GM21576 (cell line): ENCODE measurements around the gene XRCC6.
"Not testable (repeated sequence)": the region's sequence is repeated elsewhere in the genome, so short reads cannot be mapped to it uniquely, and the experiment has no call there.

ENCODE experiments used
- ATAC-seq: cut with Tn5 transposase; IDR thresholded peaks from one replicate; pipeline ENCODE4 v1.9.1; 2021; ENCODE audit warnings: mild to moderate bottlenecking, moderate library complexity; ENCODE audit not compliant: unreplicated experiment

XRCC6 gene

GRCh38 chr22:41621099-41621910 is at the start of gene XRCC6:
XRCC6 (plus strand) TSS chr22:41621295; CDS start chr22:41622005, 710 bp downstream.
- peak; percentile 83 for ATAC-seq

GRCh38 chr22:41571786-41572185 is 49.3 kb upstream of the XRCC6 start:
- no peak for ATAC-seq

GRCh38 chr22:41572305-41572704 is 48.8 kb upstream of the XRCC6 start:
- not testable (repeated sequence) for ATAC-seq

- ATAC-seq = no peak
Observed at GRCh38 chr22:41573677-41574076, 47.4 kb upstream of the XRCC6 start.

DNA sequence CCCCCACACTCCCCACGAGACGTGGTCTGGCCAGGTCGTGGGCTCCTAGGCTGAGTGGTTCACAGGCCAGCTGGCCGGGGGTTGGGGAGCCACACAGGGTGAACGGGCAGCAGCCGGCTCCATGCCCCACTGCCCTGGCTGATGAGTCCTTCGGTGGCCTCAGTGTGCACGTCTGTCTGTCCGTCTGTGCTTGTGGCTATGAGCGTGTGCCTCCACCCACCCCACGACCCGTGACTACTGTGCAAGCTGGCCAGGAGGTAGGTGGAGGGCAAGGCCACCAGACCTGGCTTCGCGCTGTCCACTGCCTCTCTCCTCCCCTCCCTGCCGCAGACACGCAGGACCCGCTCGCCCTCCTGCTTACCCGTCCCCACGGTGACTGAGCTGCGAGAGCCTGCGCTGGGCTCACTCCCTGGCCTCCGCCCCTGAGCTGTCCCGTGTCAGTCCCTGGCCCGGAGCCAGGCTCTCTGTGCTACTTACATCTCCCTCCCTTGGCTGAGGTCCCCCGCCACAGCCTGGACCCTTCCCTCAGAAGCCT is 46.2 kb upstream of the XRCC6 start:
- no peak for ATAC-seq

DNA sequence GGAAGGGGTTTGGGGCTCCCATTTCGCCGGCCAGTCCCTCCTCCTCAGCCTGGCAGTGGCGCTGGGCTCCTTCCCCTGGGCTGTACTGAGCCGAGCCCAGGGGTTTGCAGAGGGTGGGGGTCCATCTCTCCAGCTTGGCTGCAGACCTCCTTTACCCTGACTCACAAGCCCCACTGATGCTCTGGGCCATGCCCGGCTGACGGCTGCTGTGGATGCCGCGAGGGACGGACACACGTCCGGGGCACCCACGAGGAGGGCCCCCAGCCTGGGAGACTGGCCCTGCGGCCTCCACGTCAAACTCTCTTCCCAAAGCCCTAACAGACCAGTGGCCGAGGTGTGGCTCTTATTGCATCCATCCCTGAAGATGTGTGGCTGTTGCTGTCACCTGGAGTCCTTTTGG is 45.6 kb upstream of the XRCC6 start:
- no peak for ATAC-seq

GRCh38 chr22:41576877-41577276 is 44.2 kb upstream of the XRCC6 start:
- no peak for ATAC-seq

GRCh38 chr22:41578114-41578513 is 43.0 kb upstream of the XRCC6 start:
- ATAC-seq = no peak

- ATAC-seq = no peak
Observed at GRCh38 chr22:41578818-41579217, 42.3 kb upstream of the XRCC6 start.

GRCh38 chr22:41579297-41579996 is 41.6 kb upstream of the XRCC6 start:
- no peak for ATAC-seq

DNA sequence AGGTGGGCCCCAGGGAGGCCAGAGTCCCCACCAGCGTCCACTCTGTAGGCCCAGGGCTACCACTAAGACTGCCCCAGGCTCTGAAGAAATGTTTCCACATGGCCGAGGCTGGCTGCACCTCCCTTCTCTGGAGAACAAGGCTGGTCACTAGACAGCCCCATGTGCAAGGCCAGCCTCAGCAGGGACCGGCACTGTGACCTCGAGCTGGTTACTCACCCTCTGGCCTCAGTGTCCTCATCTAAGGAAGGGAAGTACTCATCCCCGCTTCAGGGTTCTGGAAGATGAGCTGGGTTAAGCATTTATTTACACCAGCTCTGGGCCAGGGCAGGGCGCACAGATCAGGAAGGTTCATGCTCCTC is 41.1 kb upstream of the XRCC6 start:
- no peak for ATAC-seq

DNA sequence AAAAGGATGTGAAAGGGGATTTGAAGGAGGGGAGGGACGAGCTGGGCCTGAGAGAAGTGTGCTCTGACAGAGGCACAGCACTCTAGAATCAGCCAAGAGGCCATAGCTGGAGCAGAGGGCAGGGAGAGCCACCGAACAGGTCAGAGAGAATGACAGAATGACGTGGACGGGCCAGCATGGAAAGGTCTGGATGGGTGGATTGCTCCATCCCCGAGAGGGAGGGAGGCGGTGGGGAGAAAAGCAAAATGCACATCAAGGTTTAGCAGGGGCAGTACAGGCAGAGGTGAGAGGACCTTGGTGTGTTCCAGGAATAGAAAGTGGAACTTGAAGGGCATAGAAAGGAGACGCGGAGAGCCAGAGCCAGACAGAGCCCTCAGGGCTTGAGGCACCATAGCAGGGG is 38.4 kb upstream of the XRCC6 start:
- ATAC-seq = no peak

GRCh38 chr22:41584881-41585280 is 36.2 kb upstream of the XRCC6 start:
- ATAC-seq = no peak

DNA sequence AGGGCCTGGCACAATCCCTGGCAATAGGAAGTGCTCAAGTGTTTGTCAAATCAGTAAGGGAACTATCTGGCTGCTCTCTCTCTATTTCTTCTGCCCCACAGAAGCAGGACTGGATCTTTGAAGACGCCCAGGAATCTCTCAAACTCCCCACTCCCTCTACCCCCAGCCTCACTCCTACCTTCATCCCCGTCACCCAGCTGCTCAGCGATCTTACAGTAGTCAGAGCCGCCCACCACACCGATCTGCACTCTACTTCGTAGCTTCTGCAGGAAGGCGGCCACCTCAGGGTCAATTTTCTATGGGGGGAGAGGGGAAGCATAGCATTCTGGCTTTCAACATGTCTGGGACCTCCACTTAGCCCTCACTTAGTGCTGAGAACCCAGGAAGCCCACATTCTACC is 35.2 kb upstream of the XRCC6 start:
- no peak for ATAC-seq

DNA sequence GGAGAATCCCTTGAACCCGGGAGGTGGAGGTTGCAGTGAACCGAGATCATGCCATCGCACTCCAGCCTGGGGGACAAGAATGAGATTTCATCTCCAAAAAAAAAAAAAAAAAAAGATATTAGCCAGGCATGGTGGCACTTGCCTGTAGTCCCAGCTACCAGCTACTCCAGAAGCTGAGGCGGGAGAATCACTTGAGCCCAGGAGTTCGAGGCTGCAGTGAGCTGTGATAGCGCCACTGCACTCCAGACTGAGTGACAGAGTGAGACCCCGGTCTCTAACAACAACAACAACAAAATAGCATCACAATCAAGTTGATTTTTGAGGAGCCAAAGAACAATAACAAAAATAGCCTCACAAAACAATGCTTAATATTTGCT is 33.8 kb upstream of the XRCC6 start:
- ATAC-seq = no peak

- peak; percentile 89 for ATAC-seq
Observed at GRCh38 chr22:41589391-41590241, 31.5 kb upstream of the XRCC6 start, which contains the start of gene PMM1. PMM1 (minus strand) TSS chr22:41589840; CDS start chr22:41589805, 35 bp downstream.

DNA sequence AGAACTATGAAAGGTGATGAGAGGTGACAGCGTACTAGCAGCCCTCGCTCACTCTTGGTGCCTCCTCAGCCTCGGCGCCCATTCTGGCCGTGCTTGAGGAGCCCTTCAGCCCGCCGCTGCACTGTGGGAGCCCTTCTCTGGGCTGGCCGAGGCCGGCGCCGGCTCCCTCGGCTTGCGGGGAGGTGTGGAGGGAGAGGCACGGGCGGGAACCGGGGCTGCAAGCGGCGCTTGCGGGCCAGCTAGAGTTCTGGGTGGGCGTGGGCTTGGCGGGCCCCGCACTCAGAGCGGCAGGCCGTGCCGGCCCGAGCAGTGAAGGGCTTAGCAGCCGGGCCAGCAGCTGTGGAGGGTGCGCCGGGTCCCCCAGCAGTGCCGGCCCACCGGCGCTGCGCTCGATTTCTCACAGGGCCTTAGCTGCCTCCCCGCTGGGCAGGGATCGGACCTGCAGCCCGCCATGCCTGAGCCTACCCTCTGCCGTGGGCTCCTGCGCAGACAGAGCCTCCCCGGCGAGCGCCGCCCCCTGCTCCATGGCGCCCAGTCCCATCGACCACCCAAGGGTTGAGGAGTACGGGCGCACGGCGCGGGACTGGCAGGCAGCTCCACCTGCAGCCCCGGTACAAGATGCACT is 27.6 kb upstream of the XRCC6 start:
- ATAC-seq = not testable (repeated sequence)

GRCh38 chr22:41595703-41596102 is 25.4 kb upstream of the XRCC6 start:
- ATAC-seq = no peak

DNA sequence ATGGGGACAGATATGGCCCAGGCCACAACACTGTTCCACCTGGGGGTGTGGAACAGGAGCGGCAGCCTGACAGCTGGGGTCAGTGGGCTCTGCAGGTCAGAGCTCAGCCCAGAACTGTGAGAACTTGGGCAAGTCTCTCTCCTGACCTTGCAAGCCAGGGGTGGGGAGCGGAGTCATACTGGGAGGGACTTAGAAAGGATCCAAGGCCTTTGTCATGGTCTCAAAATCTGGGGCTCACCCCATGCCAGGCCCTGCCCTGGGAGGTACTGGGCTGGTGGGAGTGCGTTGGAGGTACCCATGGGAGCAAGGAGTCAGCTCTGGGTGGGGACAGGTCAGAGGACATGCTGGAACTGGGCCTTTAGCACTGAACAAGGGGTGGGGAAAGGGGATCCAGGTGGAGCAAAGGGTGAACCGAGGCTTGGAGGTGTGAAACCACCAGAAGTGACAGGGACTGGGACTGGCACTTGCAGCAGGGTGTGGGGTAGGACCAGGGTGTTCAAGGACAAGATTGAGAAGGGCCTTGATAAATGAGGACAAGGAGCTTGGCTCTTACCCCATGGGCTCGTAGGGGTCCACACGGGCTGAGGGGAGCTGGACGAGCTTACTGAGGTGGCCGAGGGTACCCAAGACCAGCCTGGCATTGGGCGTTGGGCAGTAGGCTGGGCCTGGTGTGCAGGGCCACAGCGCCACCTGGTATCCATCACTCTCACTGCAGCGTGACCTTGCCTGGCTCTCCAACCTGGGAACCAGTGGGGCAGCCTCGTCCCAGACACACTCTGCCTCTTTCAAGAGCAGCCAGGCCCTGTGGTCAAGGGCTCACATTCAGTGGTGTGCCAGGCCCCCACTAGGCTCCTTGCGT is 24.1 kb upstream of the XRCC6 start:
- ATAC-seq = no peak

DNA sequence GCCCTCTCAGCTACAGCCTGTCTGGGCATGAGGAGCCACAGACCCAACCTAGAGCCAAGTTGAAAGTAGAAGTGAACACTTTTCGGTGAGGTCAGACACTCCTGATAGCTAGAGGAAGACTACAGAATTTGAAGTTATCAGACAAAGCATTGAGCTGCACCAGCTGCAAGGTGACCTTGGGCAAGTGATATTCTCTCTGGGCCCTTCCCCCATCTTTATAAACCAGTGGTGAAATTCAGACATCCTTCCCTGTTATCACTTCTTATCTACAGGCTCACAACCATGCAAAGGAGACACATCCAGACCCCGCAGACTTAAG is 23.5 kb upstream of the XRCC6 start:
- no peak for ATAC-seq
